Astrocyte (in vitro differentiated cells and primary cell): ENCODE measurements around the gene LPAR3.

Source experiments
- CTCF ChIP-seq: IDR thresholded peaks from 2 replicates; pipeline ENCODE4 v1.5.1; 2011; ENCODE audit warnings: low read depth, mild to moderate bottlenecking, inconsistent platforms, low read length, moderate library complexity; ENCODE audit not compliant: insufficient read depth
- EZH2 ChIP-seq: IDR thresholded peaks from 2 replicates; pipeline ENCODE4 v1.6.1; 2012; ENCODE audit warnings: mild to moderate bottlenecking, low read length, inconsistent platforms; ENCODE audit not compliant: insufficient read depth

- TF ChIP-seq CTCF (no peak), EZH2 (no peak)
Measured at GRCh38 chr1:84833194-84833593, 59.8 kb downstream of the LPAR3 start.
